ENCODE results near the gene KRTAP13-2.

KRTAP13-2 gene

DNA sequence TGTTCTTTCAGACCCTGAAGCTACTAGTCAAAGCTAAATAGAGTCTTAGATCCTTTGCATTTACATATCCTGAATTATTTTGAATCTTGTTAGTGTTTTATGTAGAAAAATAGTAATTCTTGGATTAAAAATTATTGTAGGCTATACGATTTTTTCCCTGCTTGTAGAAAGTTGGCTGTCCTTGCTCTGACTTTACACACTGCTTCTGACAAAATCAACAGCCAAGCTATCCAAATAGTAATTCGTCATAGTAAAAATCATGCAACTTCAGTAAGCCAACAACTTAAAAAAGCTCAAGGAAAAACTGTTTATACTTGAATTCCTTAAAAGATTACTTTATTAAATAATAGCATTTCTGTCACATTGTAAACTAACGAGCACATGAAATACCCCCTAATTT, 16.2 kb downstream of the KRTAP13-2 start:
- no peak for TF ChIP-seq MYC (IDR thresholded peaks at IDR 0.05; ENCODE audit: low read depth, low read length)
- TF ChIP-seq, protein P1, sequence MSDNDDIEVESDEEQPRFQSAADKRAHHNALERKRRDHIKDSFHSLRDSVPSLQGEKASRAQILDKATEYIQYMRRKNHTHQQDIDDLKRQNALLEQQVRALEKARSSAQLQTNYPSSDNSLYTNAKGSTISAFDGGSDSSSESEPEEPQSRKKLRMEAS (IDR thresholded peaks at IDR 0.05; ENCODE audit: low read depth, low read length) = no peak
- no peak for TF ChIP-seq POLR2A (IDR thresholded peaks at IDR 0.05; ENCODE audit: extremely low read depth, insufficient read length)
- TF ChIP-seq CTCF (IDR thresholded peaks at IDR 0.05; ENCODE audit: low read depth, low read length) = no peak
- DNase-seq (ENCODE audit: low read depth) = no peak
- no peak overlapping the region for H3K4me3 ChIP-seq (ENCODE audit: low read depth, low read length)

- no peak overlapping the region for H3K4me3 ChIP-seq (ENCODE audit: low read depth, low read length)
- TF ChIP-seq, protein P1 (IDR thresholded peaks at IDR 0.05; ENCODE audit: low read depth, low read length) = no peak
- no peak for TF ChIP-seq POLR2A (IDR thresholded peaks at IDR 0.05; ENCODE audit: extremely low read depth, insufficient read length)
- no peak for TF ChIP-seq MYC (IDR thresholded peaks at IDR 0.05; ENCODE audit: low read depth, low read length)
- TF ChIP-seq CTCF (IDR thresholded peaks at IDR 0.05; ENCODE audit: low read depth, low read length) = no peak
- no peak for DNase-seq (ENCODE audit: low read depth)
Observed at GRCh38 chr21:30354308-30355005, 17.6 kb downstream of the KRTAP13-2 start.

- H3K4me3 ChIP-seq (ENCODE audit: low read depth, low read length) = no peak overlapping the region
- TF ChIP-seq CTCF (IDR thresholded peaks at IDR 0.05; ENCODE audit: low read depth, low read length) (no peak), POLR2A (IDR thresholded peaks at IDR 0.05; ENCODE audit: extremely low read depth, insufficient read length) (no peak), MYC (IDR thresholded peaks at IDR 0.05; ENCODE audit: low read depth, low read length) (no peak)
- TF ChIP-seq, protein P1 (IDR thresholded peaks at IDR 0.05; ENCODE audit: low read depth, low read length) = no peak
- no peak for DNase-seq (ENCODE audit: low read depth)
Observed at GRCh38 chr21:30351534-30351933, 20.5 kb downstream of the KRTAP13-2 start.

DNA sequence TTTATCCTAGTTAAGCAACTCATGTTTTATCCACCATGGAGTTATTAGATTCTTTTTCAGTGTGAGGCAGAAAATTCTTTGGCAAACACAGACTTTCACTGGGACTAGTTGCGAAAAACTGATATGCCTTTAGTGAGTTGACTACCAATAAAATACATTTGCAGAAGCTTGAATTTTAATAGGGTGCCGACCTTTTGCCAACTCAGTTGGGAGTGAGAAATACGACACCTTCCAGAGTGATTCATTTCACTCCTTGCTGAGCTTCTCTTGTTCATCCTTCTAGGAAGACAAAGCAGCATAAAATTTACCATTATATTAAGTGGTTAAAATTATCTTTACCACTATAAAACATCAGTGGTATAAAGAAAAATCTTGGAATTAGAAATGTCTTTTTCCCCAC, 22.5 kb downstream of the KRTAP13-2 start:
- TF ChIP-seq CTCF (IDR thresholded peaks at IDR 0.05; ENCODE audit: low read depth, low read length) (no peak), MYC (IDR thresholded peaks at IDR 0.05; ENCODE audit: low read depth, low read length) (no peak), POLR2A (IDR thresholded peaks at IDR 0.05; ENCODE audit: extremely low read depth, insufficient read length) (no peak)
- TF ChIP-seq, protein P1 (IDR thresholded peaks at IDR 0.05; ENCODE audit: low read depth, low read length) = no peak
- no peak overlapping the region for H3K4me3 ChIP-seq (ENCODE audit: low read depth, low read length)
- DNase-seq (ENCODE audit: low read depth) = no peak

GRCh38 chr21:30348506-30348905, 23.6 kb downstream of the KRTAP13-2 start, which contains the start of gene KRTAP23-1:
Gene KRTAP23-1 (minus strand): TSS chr21:30348606. CDS start chr21:30348606, 0 bp downstream.
- DNase-seq (ENCODE audit: low read depth) = no peak
- TF ChIP-seq POLR2A (IDR thresholded peaks at IDR 0.05; ENCODE audit: extremely low read depth, insufficient read length) (no peak), MYC (IDR thresholded peaks at IDR 0.05; ENCODE audit: low read depth, low read length) (no peak), CTCF (IDR thresholded peaks at IDR 0.05; ENCODE audit: low read depth, low read length) (no peak)
- TF ChIP-seq, protein P1 (IDR thresholded peaks at IDR 0.05; ENCODE audit: low read depth, low read length) = no peak
- H3K4me3 ChIP-seq (ENCODE audit: low read depth, low read length) = no peak within 1 kb of the TSS
